ENCODE results near the gene MAG.
"Not testable (repeated sequence)": the region's sequence is repeated elsewhere in the genome, so short reads cannot be mapped to it uniquely, and the experiment has no call there.

Gene MAG

GRCh38 chr19:35351411-35352176 lies 59.6 kb downstream of the MAG start:
- no peaks in the 10 kb centered on the region for H3K9me3 ChIP-seq (ENCODE audit: control insufficient read depth in 1 of 2, low read length in 2 of 2)
- no peak overlapping the region for H3K27ac ChIP-seq (ENCODE audit: low read depth, low read length)
- H3K4me3 ChIP-seq (ENCODE audit: low read depth in 1 of 2, low read length in 2 of 2), result no peak overlapping the region
- H3K27me3 ChIP-seq (ENCODE audit: control insufficient read depth in 1 of 2, insufficient read depth in 2 of 2, low read length in 2 of 2), result peaks cover 0 to 3% of the 10 kb centered on the region in 2 donors
- H3K36me3 ChIP-seq (ENCODE audit: control insufficient read depth in 1 of 2, insufficient read depth in 2 of 2, low read length in 2 of 2), result no peaks in the 10 kb centered on the region
- H3K9ac ChIP-seq (ENCODE audit: low read depth in 1 of 2, low read length in 2 of 2), result no peak overlapping the region
- H3K4me1 ChIP-seq (ENCODE audit: control insufficient read depth in 1 of 2, insufficient read depth in 2 of 2, low read length in 2 of 2), result peaks cover 0 to 9% of the 10 kb centered on the region in 2 donors

- H3K27me3 ChIP-seq (ENCODE audit: control insufficient read depth in 1 of 2, insufficient read depth in 2 of 2, low read length in 2 of 2), result peaks cover 0 to 3% of the 10 kb centered on the region in 2 donors
- no peaks in the 10 kb centered on the region for H3K36me3 ChIP-seq (ENCODE audit: control insufficient read depth in 1 of 2, insufficient read depth in 2 of 2, low read length in 2 of 2)
- no peak overlapping the region for H3K4me3 ChIP-seq (ENCODE audit: low read depth in 1 of 2, low read length in 2 of 2)
- no peak overlapping the region for H3K27ac ChIP-seq (ENCODE audit: low read depth, low read length)
- H3K9me3 ChIP-seq (ENCODE audit: control insufficient read depth in 1 of 2, low read length in 2 of 2), result no peaks in the 10 kb centered on the region
- peaks cover 0 to 7% of the 10 kb centered on the region in 2 donors for H3K4me1 ChIP-seq (ENCODE audit: control insufficient read depth in 1 of 2, insufficient read depth in 2 of 2, low read length in 2 of 2)
- H3K9ac ChIP-seq (ENCODE audit: low read depth in 1 of 2, low read length in 2 of 2), result no peak overlapping the region
Measured at GRCh38 chr19:35352177-35352447, 60.2 kb downstream of the MAG start.

GRCh38 chr19:35352448-35353304 lies 60.7 kb downstream of the MAG start:
- Histone ChIP-seq H3K27me3 (ENCODE audit: control insufficient read depth in 1 of 2, insufficient read depth in 2 of 2, low read length in 2 of 2) (peaks cover 0 to 3% of the 10 kb centered on the region in 2 donors), H3K27ac (ENCODE audit: low read depth, low read length) (no peak overlapping the region), H3K9ac (ENCODE audit: low read depth in 1 of 2, low read length in 2 of 2) (no peak overlapping the region), H3K4me3 (ENCODE audit: low read depth in 1 of 2, low read length in 2 of 2) (no peak overlapping the region), H3K4me1 (ENCODE audit: control insufficient read depth in 1 of 2, insufficient read depth in 2 of 2, low read length in 2 of 2) (peaks cover 0 to 4% of the 10 kb centered on the region in 2 donors), H3K9me3 (ENCODE audit: control insufficient read depth in 1 of 2, low read length in 2 of 2) (no peaks in the 10 kb centered on the region), H3K36me3 (ENCODE audit: control insufficient read depth in 1 of 2, insufficient read depth in 2 of 2, low read length in 2 of 2) (no peaks in the 10 kb centered on the region)

- H3K9me3 ChIP-seq (ENCODE audit: control insufficient read depth in 1 of 2, low read length in 2 of 2), result no peaks in the 10 kb centered on the region
- no peaks in the 10 kb centered on the region for H3K4me1 ChIP-seq (ENCODE audit: control insufficient read depth in 1 of 2, insufficient read depth in 2 of 2, low read length in 2 of 2)
- peaks cover 0 to 3% of the 10 kb centered on the region in 2 donors for H3K27me3 ChIP-seq (ENCODE audit: control insufficient read depth in 1 of 2, insufficient read depth in 2 of 2, low read length in 2 of 2)
- no peak overlapping the region for H3K9ac ChIP-seq (ENCODE audit: low read depth in 1 of 2, low read length in 2 of 2)
- H3K36me3 ChIP-seq (ENCODE audit: control insufficient read depth in 1 of 2, insufficient read depth in 2 of 2, low read length in 2 of 2), result no peaks in the 10 kb centered on the region
- H3K4me3 ChIP-seq (ENCODE audit: low read depth in 1 of 2, low read length in 2 of 2), result no peak overlapping the region
- no peak overlapping the region for H3K27ac ChIP-seq (ENCODE audit: low read depth, low read length)
Measured at GRCh38 chr19:35353635-35354034, 61.7 kb downstream of the MAG start.

GRCh38 chr19:35354898-35355297 lies 62.9 kb downstream of the MAG start:
- Histone ChIP-seq H3K36me3 (ENCODE audit: control insufficient read depth in 1 of 2, insufficient read depth in 2 of 2, low read length in 2 of 2) (no peaks in the 10 kb centered on the region), H3K4me3 (ENCODE audit: low read depth in 1 of 2, low read length in 2 of 2) (no peak overlapping the region), H3K9me3 (ENCODE audit: control insufficient read depth in 1 of 2, low read length in 2 of 2) (no peaks in the 10 kb centered on the region), H3K4me1 (ENCODE audit: control insufficient read depth in 1 of 2, insufficient read depth in 2 of 2, low read length in 2 of 2) (no peaks in the 10 kb centered on the region), H3K9ac (ENCODE audit: low read depth in 1 of 2, low read length in 2 of 2) (no peak overlapping the region), H3K27me3 (ENCODE audit: control insufficient read depth in 1 of 2, insufficient read depth in 2 of 2, low read length in 2 of 2) (peaks cover 0 to 3% of the 10 kb centered on the region in 2 donors), H3K27ac (ENCODE audit: low read depth, low read length) (no peak overlapping the region)

- H3K36me3 ChIP-seq (ENCODE audit: control insufficient read depth in 1 of 2, insufficient read depth in 2 of 2, low read length in 2 of 2), result no peaks in the 10 kb centered on the region
- H3K4me1 ChIP-seq (ENCODE audit: control insufficient read depth in 1 of 2, insufficient read depth in 2 of 2, low read length in 2 of 2), result no peaks in the 10 kb centered on the region
- H3K4me3 ChIP-seq (ENCODE audit: low read depth in 1 of 2, low read length in 2 of 2), result no peak overlapping the region
- H3K9ac ChIP-seq (ENCODE audit: low read depth in 1 of 2, low read length in 2 of 2), result no peak overlapping the region
- H3K9me3 ChIP-seq (ENCODE audit: control insufficient read depth in 1 of 2, low read length in 2 of 2), result no peaks in the 10 kb centered on the region
- H3K27ac ChIP-seq (ENCODE audit: low read depth, low read length), result no peak overlapping the region
- peaks cover 0 to 3% of the 10 kb centered on the region in 2 donors for H3K27me3 ChIP-seq (ENCODE audit: control insufficient read depth in 1 of 2, insufficient read depth in 2 of 2, low read length in 2 of 2)
Measured at GRCh38 chr19:35355791-35356460, 64.0 kb downstream of the MAG start.

GRCh38 chr19:35357867-35358573 lies 66.1 kb downstream of the MAG start, which contains the start of gene FFAR3:
Gene FFAR3 (plus strand): TSS chr19:35358460. CDS start chr19:35358891, 431 bp downstream.
- no peaks in the 10 kb centered on the region for H3K4me1 ChIP-seq (ENCODE audit: control insufficient read depth in 1 of 2, insufficient read depth in 2 of 2, low read length in 2 of 2)
- no peaks in the 10 kb centered on the region for H3K36me3 ChIP-seq (ENCODE audit: control insufficient read depth in 1 of 2, insufficient read depth in 2 of 2, low read length in 2 of 2)
- H3K4me3 ChIP-seq (ENCODE audit: low read depth in 1 of 2, low read length in 2 of 2), result no peak within 1 kb of the TSS
- H3K9me3 ChIP-seq (ENCODE audit: control insufficient read depth in 1 of 2, low read length in 2 of 2), result no peaks in the 10 kb centered on the region
- H3K27ac ChIP-seq (ENCODE audit: low read depth, low read length), result no peak within 1 kb of the TSS
- no peak within 1 kb of the TSS for H3K9ac ChIP-seq (ENCODE audit: low read depth in 1 of 2, low read length in 2 of 2)
- H3K27me3 ChIP-seq (ENCODE audit: control insufficient read depth in 1 of 2, insufficient read depth in 2 of 2, low read length in 2 of 2), result peaks cover 0 to 3% of the 10 kb centered on the region in 2 donors

- not testable (repeated sequence) for H3K27me3 ChIP-seq (ENCODE audit: control insufficient read depth in 1 of 2, insufficient read depth in 2 of 2, low read length in 2 of 2); H3K9ac ChIP-seq (ENCODE audit: low read depth in 1 of 2, low read length in 2 of 2); H3K4me3 ChIP-seq (ENCODE audit: low read depth in 1 of 2, low read length in 2 of 2); H3K9me3 ChIP-seq (ENCODE audit: control insufficient read depth in 1 of 2, low read length in 2 of 2); H3K27ac ChIP-seq (ENCODE audit: low read depth, low read length); H3K36me3 ChIP-seq (ENCODE audit: control insufficient read depth in 1 of 2, insufficient read depth in 2 of 2, low read length in 2 of 2); H3K4me1 ChIP-seq (ENCODE audit: control insufficient read depth in 1 of 2, insufficient read depth in 2 of 2, low read length in 2 of 2)
Measured at GRCh38 chr19:35358834-35359233, 66.9 kb downstream of the MAG start.

GRCh38 chr19:35359395-35359794 lies 67.4 kb downstream of the MAG start:
- not testable (repeated sequence) for H3K9me3 ChIP-seq (ENCODE audit: control insufficient read depth in 1 of 2, low read length in 2 of 2); H3K4me3 ChIP-seq (ENCODE audit: low read depth in 1 of 2, low read length in 2 of 2); H3K4me1 ChIP-seq (ENCODE audit: control insufficient read depth in 1 of 2, insufficient read depth in 2 of 2, low read length in 2 of 2); H3K27ac ChIP-seq (ENCODE audit: low read depth, low read length); H3K9ac ChIP-seq (ENCODE audit: low read depth in 1 of 2, low read length in 2 of 2); H3K27me3 ChIP-seq (ENCODE audit: control insufficient read depth in 1 of 2, insufficient read depth in 2 of 2, low read length in 2 of 2); H3K36me3 ChIP-seq (ENCODE audit: control insufficient read depth in 1 of 2, insufficient read depth in 2 of 2, low read length in 2 of 2)

Data from duodenal mucosa (tissue), 2 donors.